Measurements from ENCODE around the gene FBXO2. TPM values are rescaled to one million over a fixed set of nuclear protein-coding genes. Genes with fewer than 3 reads are reported as not detected.

Gene FBXO2
- total RNA-seq, 1 donor from 2014 or later: 1.4 TPM

DNA sequence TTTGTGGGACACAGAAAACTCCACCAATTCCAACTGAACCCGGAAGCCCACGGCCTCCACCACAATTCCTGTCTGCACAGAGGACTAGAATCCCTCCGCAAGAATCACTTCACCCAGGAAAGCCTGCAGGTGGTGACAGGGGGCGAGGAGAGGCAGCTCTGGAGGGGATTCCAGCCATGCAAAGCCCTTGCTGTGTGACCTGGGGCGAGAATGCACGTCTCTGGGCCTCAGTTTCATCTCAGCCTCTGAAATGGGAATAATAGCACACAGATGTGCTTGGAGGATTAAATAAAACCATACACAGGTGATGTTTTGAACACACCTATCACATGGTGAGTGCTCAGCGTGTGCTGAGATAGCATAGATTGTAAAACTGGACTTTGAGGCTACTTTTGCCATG, 14.1 kb downstream of the FBXO2 start:
- no peaks in the 10 kb centered on the region for H3K36me3 Mint-ChIP-seq (ENCODE audit: unreplicated experiment)
- peaks cover 2% of the 10 kb centered on the region for H3K4me1 Mint-ChIP-seq (ENCODE audit: unreplicated experiment)
- H3K9me3 Mint-ChIP-seq (ENCODE audit: unreplicated experiment): no peaks in the 10 kb centered on the region
- no peak for TF ChIP-seq CTCF (IDR thresholded peaks at IDR 0.05)
- no peak overlapping the region for H3K4me3 Mint-ChIP-seq (ENCODE audit: unreplicated experiment)
- no peak overlapping the region for H3K27ac Mint-ChIP-seq (ENCODE audit: unreplicated experiment)
- peaks cover 4% of the 10 kb centered on the region for H3K27me3 Mint-ChIP-seq (ENCODE audit: unreplicated experiment)
- DNase-seq (ENCODE audit: extremely low spot score, unreplicated experiment): no peak

GRCh38 chr1:11639372-11639771, 14.9 kb downstream of the FBXO2 start:
- Mint-ChIP-seq H3K36me3 (ENCODE audit: unreplicated experiment) (no peaks in the 10 kb centered on the region), H3K27ac (ENCODE audit: unreplicated experiment) (no peak overlapping the region), H3K9me3 (ENCODE audit: unreplicated experiment) (no peaks in the 10 kb centered on the region), H3K27me3 (ENCODE audit: unreplicated experiment) (peaks cover 4% of the 10 kb centered on the region), H3K4me1 (ENCODE audit: unreplicated experiment) (peaks cover 2% of the 10 kb centered on the region), H3K4me3 (ENCODE audit: unreplicated experiment) (no peak overlapping the region)
- DNase-seq (ENCODE audit: extremely low spot score, unreplicated experiment): no peak
- no peak for TF ChIP-seq CTCF (IDR thresholded peaks at IDR 0.05)

DNA sequence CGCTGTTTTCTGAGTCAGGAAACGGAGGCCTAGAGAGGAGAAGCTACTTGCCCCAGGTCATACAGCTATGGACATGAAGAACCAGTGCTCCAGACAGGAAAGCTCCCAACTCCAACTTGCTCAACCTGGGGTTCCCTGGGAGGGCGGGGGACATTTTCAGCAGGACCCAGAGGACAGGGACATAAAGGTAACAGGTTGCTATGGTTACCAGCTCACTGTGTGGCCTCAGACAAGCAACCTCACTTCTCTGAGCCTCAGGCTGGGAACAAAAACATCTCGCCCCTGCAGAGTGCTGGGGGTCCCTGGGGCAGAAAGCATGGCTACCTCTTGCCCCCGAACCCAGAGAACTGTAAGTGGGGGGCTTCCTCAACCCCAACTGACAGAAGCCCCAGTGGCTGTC, 16.1 kb downstream of the FBXO2 start:
- H3K36me3 Mint-ChIP-seq (ENCODE audit: unreplicated experiment): no peaks in the 10 kb centered on the region
- peaks cover 4% of the 10 kb centered on the region for H3K27me3 Mint-ChIP-seq (ENCODE audit: unreplicated experiment)
- H3K9me3 Mint-ChIP-seq (ENCODE audit: unreplicated experiment): no peaks in the 10 kb centered on the region
- no peak overlapping the region for H3K4me3 Mint-ChIP-seq (ENCODE audit: unreplicated experiment)
- DNase-seq (ENCODE audit: extremely low spot score, unreplicated experiment): no peak
- H3K27ac Mint-ChIP-seq (ENCODE audit: unreplicated experiment): no peak overlapping the region
- H3K4me1 Mint-ChIP-seq (ENCODE audit: unreplicated experiment): peaks cover 2% of the 10 kb centered on the region
- TF ChIP-seq CTCF (IDR thresholded peaks at IDR 0.05): no peak

DNA sequence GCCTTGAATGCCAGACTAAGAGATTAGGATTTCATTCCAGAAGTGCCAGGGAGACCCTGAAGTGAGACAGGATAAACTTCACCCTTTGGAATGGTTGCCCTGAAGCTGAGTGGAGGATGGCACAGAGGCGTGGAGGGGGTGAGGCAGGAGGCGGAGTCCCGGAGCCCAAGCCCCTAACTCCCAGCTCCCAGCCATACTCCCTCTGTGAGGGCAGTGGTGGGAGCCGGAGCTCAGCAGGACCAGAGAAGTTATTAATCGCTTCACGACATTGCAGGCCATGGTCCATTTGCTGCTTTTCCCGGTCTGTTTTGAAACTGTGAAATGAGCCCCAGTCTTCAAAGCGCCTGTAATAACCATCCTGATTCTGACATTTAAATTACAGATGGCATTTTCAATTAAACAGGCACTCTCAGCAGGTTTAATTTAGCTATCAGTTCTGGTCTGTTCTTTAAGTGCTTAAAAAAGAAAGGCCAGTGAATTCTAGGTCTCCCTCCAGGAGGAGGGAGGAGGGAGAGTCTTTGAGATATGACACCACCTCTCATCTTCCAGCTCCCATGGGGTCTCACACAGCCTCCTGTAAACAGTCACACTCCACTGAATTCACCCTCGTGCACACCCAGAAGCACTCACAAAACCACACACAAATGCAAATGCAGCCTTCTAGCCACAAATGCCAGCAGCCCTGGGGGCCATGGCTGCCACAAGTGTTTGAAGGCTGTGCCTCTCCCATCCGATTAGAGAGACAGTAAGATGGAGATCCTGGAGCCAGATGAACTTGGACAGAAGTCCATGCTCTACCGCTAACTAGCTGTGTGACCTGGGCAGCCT, 19.6 kb downstream of the FBXO2 start:
- Mint-ChIP-seq H3K27me3 (ENCODE audit: unreplicated experiment) (peaks cover 9% of the 10 kb centered on the region), H3K36me3 (ENCODE audit: unreplicated experiment) (no peaks in the 10 kb centered on the region), H3K27ac (ENCODE audit: unreplicated experiment) (no peak overlapping the region), H3K9me3 (ENCODE audit: unreplicated experiment) (no peaks in the 10 kb centered on the region), H3K4me3 (ENCODE audit: unreplicated experiment) (no peak overlapping the region), H3K4me1 (ENCODE audit: unreplicated experiment) (peaks cover 2% of the 10 kb centered on the region)
- no peak for TF ChIP-seq CTCF (IDR thresholded peaks at IDR 0.05)
- DNase-seq (ENCODE audit: extremely low spot score, unreplicated experiment): no peak

GRCh38 chr1:11629184-11630016, 24.8 kb downstream of the FBXO2 start:
- H3K27ac Mint-ChIP-seq (ENCODE audit: unreplicated experiment): no peak overlapping the region
- no peak for TF ChIP-seq CTCF (IDR thresholded peaks at IDR 0.05)
- H3K4me1 Mint-ChIP-seq (ENCODE audit: unreplicated experiment): no peaks in the 10 kb centered on the region
- H3K36me3 Mint-ChIP-seq (ENCODE audit: unreplicated experiment): no peaks in the 10 kb centered on the region
- no peak for DNase-seq (ENCODE audit: extremely low spot score, unreplicated experiment)
- no peak overlapping the region for H3K4me3 Mint-ChIP-seq (ENCODE audit: unreplicated experiment)
- H3K9me3 Mint-ChIP-seq (ENCODE audit: unreplicated experiment): no peaks in the 10 kb centered on the region
- peaks cover 9% of the 10 kb centered on the region for H3K27me3 Mint-ChIP-seq (ENCODE audit: unreplicated experiment)
